Ovary (tissue), 9 donors: Measurements from ENCODE around the gene EXOC2. TPM values are rescaled to one million over a fixed set of nuclear protein-coding genes. Genes with fewer than 3 reads are reported as not detected.

ENCODE experiments used
- DNase-seq, 5 donors: peaks; one replicate each; pipeline ENCODE4 v3.0.0-alpha.2; 2019 to 2020
- H3K27ac ChIP-seq, 2 donors: fragments of 200-600 bp; one replicate each; pipeline versions ENCODE4 v1.5.1 to v1.8.0; 2019 to 2022
- H3K27me3 ChIP-seq: fragments of 200-600 bp; one replicate; pipeline ENCODE4 v1.8.0; 2022
- H3K36me3 ChIP-seq: fragments of 200-600 bp; sonication (generic); one replicate; pipeline ENCODE4 v1.5.1; 2019
- H3K4me1 ChIP-seq: one replicate; pipeline ENCODE4 v1.8.1; 2013; ENCODE audit warnings: mild to moderate bottlenecking, moderate library complexity; ENCODE audit not compliant: insufficient read depth
- H3K4me3 ChIP-seq: fragments of 200-600 bp; sonication (generic); one replicate; pipeline ENCODE4 v1.5.1; 2017
- H3K9me3 ChIP-seq, 2 donors: fragments of 200-600 bp in 1 of 2; sonication (generic) in 1 of 2; one replicate each; pipeline versions ENCODE4 v1.5.1 to v1.8.1; 2013 to 2019; ENCODE audit warnings: mild to moderate bottlenecking in 1 of 2, moderate library complexity in 1 of 2
- CTCF ChIP-seq, 3 donors: fragments of 450-650 bp in 2 of 3; fragments of 200-600 bp in 1 of 3; IDR thresholded peaks; one replicate each; pipeline versions ENCODE4 v1.5.1 to v1.8.0; 2016 to 2022; ENCODE audit warnings: antibody characterized with exemption in 3 of 3, mild to moderate bottlenecking in 1 of 3
- EP300 ChIP-seq: sonication (generic); formaldehyde crosslinking; IDR thresholded peaks from one replicate; pipeline ENCODE4 v1.6.1; 2017; ENCODE audit warnings: antibody characterized with exemption
- POLR2A ChIP-seq: fragments of 450-650 bp; IDR thresholded peaks from one replicate; pipeline ENCODE4 v1.6.1; 2017; ENCODE audit warnings: antibody characterized with exemption, mild to moderate bottlenecking, moderate library complexity
- WGBS, 3 donors: extraction: QIAGEN DNeasy Blood & Tissue Kit in 1 of 3; methylation state at CpG; one replicate each; pipeline versions ENCODE4 v1.1.5 to v1.1.7; 2013 to 2017; 5-methylcytosine and 5-hydroxymethylcytosine counted together
- intact Hi-C, 4 donors: fragments of 100-400 bp; cut with DNase I; formaldehyde crosslinking; loops; one replicate each; pipeline versions ENCODE4 v1.11.0 to v1.15.1; 2022 to 2023
- polyA plus RNA-seq, 2 donors: library from polyadenylated mRNA; stranded (reverse); fragments of 200-250 nt in 1 of 2; fragments of 350-450 nt in 1 of 2; fragmentation: Illumina TruSeq in 1 of 2; extraction: RNeasy Lipid Tissue Mini Kit (QIAGEN cat#74804) in 1 of 2; gene quantifications; one replicate each; pipeline ENCODE4 v1.2.3, GENCODE V29; 2013 to 2014
- total RNA-seq, 7 donors: library from RNA; depleted of rRNA in 2 of 7; stranded (reverse); fragments of >200 nt in 2 of 7; fragmentation: NEBNext Ultra II Directional in 3 of 7; extraction: Animal tissue kit (Norgen Biotek cat#: 25700) in 3 of 7; gene quantifications; one replicate each; pipeline versions ENCODE4 v1.1.0 to v1.2.4, GENCODE V29; 2016 to 2023
- donor health status: DM: no; HTN: no; CAD: no; lungs with moderate emphysema.
- donor health status: DM: no; HTN: no; CAD: no.
- donor health status: Bipolar disorder and iron deficiency.
- donor health status: DM: yes; HTN: yes; CAD: no.
- donor health status: DM: no; HTN: no; CAD: no.
- donor health status: DM: yes; HTN: yes; CAD: no.

The EXOC2 gene
- total and polyA plus RNA-seq, 9 donors = 7.5 to 17.3 (median 14.2) TPM

DNA sequence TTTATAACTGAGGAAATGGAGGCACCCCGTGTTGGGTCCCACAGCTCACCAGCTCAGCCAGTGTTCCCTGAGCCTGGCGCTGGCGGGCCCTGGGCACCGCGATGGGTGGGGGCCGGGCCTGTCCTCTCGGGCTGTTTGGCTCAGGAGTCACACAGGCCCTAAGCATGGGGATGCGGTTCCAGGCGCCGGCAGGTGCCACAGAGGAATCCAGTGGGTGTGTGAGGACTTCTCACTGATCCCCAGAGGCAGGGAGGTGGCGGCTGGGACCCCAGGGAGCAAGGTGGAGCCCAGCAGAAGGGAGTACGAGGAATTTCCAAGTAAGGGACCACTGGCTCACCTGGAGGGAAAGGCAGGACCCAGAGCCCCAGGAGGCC, 243.9 kb downstream of the EXOC2 start:
- WGBS, 3 donors = 70 to 82% (median 81%) methylated on average over 5 to 12 of the region's 12 CpGs
- Histone ChIP-seq H3K27me3 (no peaks in the 10 kb centered on the region), H3K4me3 (no peak overlapping the region), H3K27ac (no peak overlapping the region), H3K4me1 (no peaks in the 10 kb centered on the region), H3K36me3 (no peaks in the 10 kb centered on the region), H3K9me3 (no peaks in the 10 kb centered on the region)
- TF ChIP-seq EP300 (no peak), POLR2A (no peak), CTCF (IDR thresholded peaks at IDR 0.05) (no peak)
- intact Hi-C loops = no loop called here
- DNase-seq = no peak

DNA sequence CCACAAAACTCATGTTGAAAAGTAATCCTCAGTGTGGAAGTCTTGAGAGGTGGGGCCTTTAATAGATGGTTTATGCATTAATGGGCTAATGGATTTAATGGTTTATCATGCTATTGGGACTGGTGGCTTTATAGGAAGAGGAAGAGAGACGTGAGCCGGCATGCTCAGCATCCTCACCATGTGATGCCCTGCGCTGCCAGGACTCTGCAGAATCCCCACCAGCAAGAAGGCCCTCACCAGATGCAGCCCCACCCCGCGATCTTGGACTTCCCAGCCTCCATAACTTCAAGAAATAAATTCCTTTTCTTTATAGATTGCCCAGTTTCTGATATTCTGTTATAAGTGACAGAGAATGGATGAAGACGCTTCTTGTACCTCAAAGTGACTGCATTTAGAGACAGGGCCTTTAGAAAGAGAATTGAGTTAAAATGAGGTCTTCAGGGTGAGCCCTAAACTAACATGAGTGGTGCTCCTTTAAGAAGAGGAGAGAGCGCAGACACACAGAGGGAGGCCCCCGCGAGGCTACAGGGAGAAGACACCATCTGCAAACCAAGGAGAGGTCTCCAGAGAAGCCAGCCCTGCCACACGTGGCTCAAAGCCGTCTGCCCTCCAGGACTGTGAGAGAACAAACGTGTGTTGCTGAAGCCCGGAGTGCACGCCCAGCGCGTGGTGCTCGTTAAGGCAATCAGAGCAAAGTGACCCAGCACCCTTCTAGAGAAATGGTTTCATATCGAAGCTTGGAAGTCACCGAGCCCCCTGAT, 244.5 kb downstream of the EXOC2 start:
- Histone ChIP-seq H3K36me3 (no peaks in the 10 kb centered on the region), H3K27ac (no peak overlapping the region), H3K4me3 (no peak overlapping the region), H3K4me1 (no peaks in the 10 kb centered on the region), H3K27me3 (no peaks in the 10 kb centered on the region), H3K9me3 (no peaks in the 10 kb centered on the region)
- no peak for DNase-seq
- intact Hi-C loops = no loop called here
- 84 to 89% (median 86%) methylated on average over 18 to 19 of the region's 19 CpGs for WGBS, 3 donors
- TF ChIP-seq CTCF (IDR thresholded peaks at IDR 0.05) (no peak), EP300 (no peak), POLR2A (no peak)

- WGBS, 3 donors = 79 to 83% (median 80%) methylated on average over 28 to 29 of the region's 29 CpGs
- no peak for DNase-seq
- no peaks in the 10 kb centered on the region for H3K9me3 ChIP-seq
- no peaks in the 10 kb centered on the region for H3K36me3 ChIP-seq
- no peak overlapping the region for H3K27ac ChIP-seq
- TF ChIP-seq CTCF (IDR thresholded peaks at IDR 0.05) (no peak), POLR2A (no peak), EP300 (no peak)
- no peaks in the 10 kb centered on the region for H3K27me3 ChIP-seq
- no peak overlapping the region for H3K4me3 ChIP-seq
- no peaks in the 10 kb centered on the region for H3K4me1 ChIP-seq
- intact Hi-C loops = no loop called here
Observed at GRCh38 chr6:447381-448165, 245.4 kb downstream of the EXOC2 start.

- H3K27ac ChIP-seq = no peak overlapping the region
- 71 to 80% (median 72%) methylated on average over 28 of the region's 28 CpGs for WGBS, 3 donors
- DNase-seq = no peak
- no peaks in the 10 kb centered on the region for H3K9me3 ChIP-seq
- no peaks in the 10 kb centered on the region for H3K27me3 ChIP-seq
- H3K4me3 ChIP-seq = no peak overlapping the region
- H3K36me3 ChIP-seq = no peaks in the 10 kb centered on the region
- intact Hi-C loops = no loop called here
- TF ChIP-seq POLR2A (no peak), EP300 (no peak), CTCF (IDR thresholded peaks at IDR 0.05) (no peak)
- no peaks in the 10 kb centered on the region for H3K4me1 ChIP-seq
Observed at GRCh38 chr6:446418-447366, 246.2 kb downstream of the EXOC2 start.
